A549 (cell line): Measurements from ENCODE around the gene RIOX2. TPM values are rescaled to one million over a fixed set of nuclear protein-coding genes. Genes with fewer than 3 reads are reported as not detected.

Experiments used
- ATAC-seq, 2 experiments: fragments of 200-7000 bp in 1 of 2; fragments of >200 bp in 1 of 2; cut with Nextera tagmentation in 1 of 2; cut with Tn5 transposase in 1 of 2; 3 replicates each; pipeline versions ENCODE4 v1.8.0 to v1.9.1; 2018 to 2020; ENCODE audit warnings: mild to moderate bottlenecking in 1 of 2, moderate library complexity in 1 of 2
- CTCF ChIA-PET: fragments of 300-600 bp; sonication (Branson Sonifier 250); formaldehyde crosslinking; extraction: SDS; loops from one replicate; lab custom pipeline; 2021; ENCODE audit warnings: antibody characterized with exemption, inconsistent platforms; lab: Yijun Ruan, JAX
- POLR2A ChIA-PET: fragments of 350-600 bp; formaldehyde crosslinking; extraction: SDS; loops from one replicate; lab custom pipeline; 2021; ENCODE audit warnings: antibody characterized with exemption, inconsistent platforms; lab: Yijun Ruan, JAX
- DNase-seq, 2 experiments: peaks; one replicate each; pipeline versions ENCODE4 v3.0.0 to v3.0.0-alpha.2; 2011 to 2016; ENCODE audit warnings: low read depth in 1 of 2, low spot score in 1 of 2
- FAIRE-seq: peaks from 2 replicates; lab custom pipeline; 2011; peaks lifted over from hg19 to GRCh38; lab: Jason Lieb, UNC
- H3K27ac ChIP-seq, 2 experiments: fragments of >200 bp; sonication (Bioruptor Twin); formaldehyde crosslinking; 3 replicates each; pipeline ENCODE4 v1.5.1; 2016 to 2017
- H3K4me1 ChIP-seq: fragments of >200 bp; sonication (Bioruptor Twin); formaldehyde crosslinking; 3 replicates; pipeline ENCODE4 v1.6.1; 2016
- H3K4me2 ChIP-seq: fragments of >200 bp; sonication (Bioruptor Twin); formaldehyde crosslinking; 3 replicates; pipeline ENCODE4 v1.6.1; 2016
- H3K4me3 ChIP-seq: fragments of >200 bp; sonication (Bioruptor Twin); formaldehyde crosslinking; 3 replicates; pipeline ENCODE4 v1.5.1; 2016
- H3K9me3 ChIP-seq: fragments of >200 bp; sonication (Bioruptor Twin); formaldehyde crosslinking; 3 replicates; pipeline ENCODE4 v1.6.1; 2016
- EP300 ChIP-seq, 2 experiments: fragments of >200 bp; sonication (Bioruptor Twin); formaldehyde crosslinking; IDR thresholded peaks; 2 replicates in 1 of 2; 3 replicates in 1 of 2; pipeline ENCODE4 v1.6.1; 2016 to 2017
- ESRRA ChIP-seq: fragments of 150-350 bp; IDR thresholded peaks from 2 replicates; pipeline ENCODE4 v1.6.1; 2014; ENCODE audit warnings: mild to moderate bottlenecking, low read length, borderline replicate concordance
- JUN ChIP-seq, 2 experiments: fragments of >200 bp; sonication (Bioruptor Twin); formaldehyde crosslinking; IDR thresholded peaks; 2 replicates in 1 of 2; 3 replicates in 1 of 2; pipeline ENCODE4 v1.6.1; 2016 to 2017
- JUNB ChIP-seq: fragments of >200 bp; sonication (Bioruptor Twin); formaldehyde crosslinking; IDR thresholded peaks from 2 replicates; pipeline ENCODE4 v1.6.1; 2016
- KDM1A ChIP-seq: fragments of 200-600 bp; sonication (generic); IDR thresholded peaks from 2 replicates; pipeline ENCODE4 v1.6.1; 2016; ENCODE audit warnings: low read depth, mild to moderate bottlenecking
- MAFK ChIP-seq: fragments of 450-650 bp; IDR thresholded peaks from 2 replicates; pipeline ENCODE4 v1.6.1; 2014; ENCODE audit not compliant: partially characterized antibody
- MAZ ChIP-seq: fragments of 150-350 bp; IDR thresholded peaks from 2 replicates; pipeline ENCODE4 v1.6.1; 2014; ENCODE audit warnings: antibody characterized with exemption, low read depth, low read length, borderline replicate concordance
- NFE2L2 ChIP-seq: fragments of 150-350 bp; conservative IDR thresholded peaks from 2 replicates; pipeline ENCODE4 v1.6.1; 2014; ENCODE audit warnings: low read length
- NPAS2 ChIP-seq: fragments of 250-450 bp; sonication (Bioruptor Pico); IDR thresholded peaks from 2 replicates; pipeline ENCODE4 v1.8.0; 2022; ENCODE audit warnings: mild to moderate bottlenecking, moderate library complexity, borderline replicate concordance
- NR3C1 ChIP-seq: fragments of >200 bp; sonication (Bioruptor Twin); formaldehyde crosslinking; IDR thresholded peaks from 3 replicates; pipeline ENCODE4 v1.6.1; 2017
- SMC3 ChIP-seq: fragments of >200 bp; sonication (Bioruptor Twin); formaldehyde crosslinking; IDR thresholded peaks from 3 replicates; pipeline ENCODE4 v1.6.1; 2018; ENCODE audit warnings: inconsistent platforms
- ZFP36 ChIP-seq: fragments of 450-650 bp; IDR thresholded peaks from 2 replicates; pipeline ENCODE4 v1.6.1; 2014; ENCODE audit warnings: borderline replicate concordance; ENCODE audit not compliant: partially characterized antibody
- ZNF302 ChIP-seq: fragments of 250-450 bp; sonication (Bioruptor Pico); IDR thresholded peaks from 2 replicates; pipeline ENCODE4 v1.9.0; 2021; ENCODE audit warnings: inconsistent platforms, mild to moderate bottlenecking, moderate library complexity
- WGBS: methylation state at CpG from one replicate; pipeline ENCODE4 v1.1.6; 2017; ENCODE audit errors: missing lambda C conversion rate; 5-methylcytosine and 5-hydroxymethylcytosine counted together
- polyA plus RNA-seq, 4 experiments: library from polyadenylated mRNA; depleted of rRNA in 3 of 4; stranded (reverse); fragments of >200 nt; fragmentation: RNase III in 1 of 4; extraction: RNeasy Plus Mini Kit Qiagen cat#74134 plus additional on column Dnase treatment in 1 of 4; gene quantifications; 2 replicates in 3 of 4; 3 replicates in 1 of 4; pipeline ENCODE4 v1.2.3, GENCODE V29; 2011 to 2017
- TF ChIP-seq, protein P1 (sequence below): fragments of 200-600 bp; sonication (generic); IDR thresholded peaks from 2 replicates; pipeline ENCODE4 v1.6.1; 2016; ENCODE audit warnings: antibody characterized with exemption, mild to moderate bottlenecking, moderate library complexity
- TF ChIP-seq, protein P2 (sequence below): fragments of 250-450 bp; sonication (Bioruptor Pico); IDR thresholded peaks from 2 replicates; pipeline ENCODE4 v1.5.0; 2021; ENCODE audit warnings: mild to moderate bottlenecking, moderate library complexity, borderline replicate concordance
- TF ChIP-seq, protein P3 (sequence below): fragments of 150-350 bp; IDR thresholded peaks from 2 replicates; pipeline ENCODE4 v1.6.1; 2014; ENCODE audit warnings: low read depth, mild to moderate bottlenecking, low read length
- TF ChIP-seq, protein P4 (sequence below): IDR thresholded peaks from 2 replicates; pipeline ENCODE4 v1.6.1; 2012
- TF ChIP-seq, protein P5 (sequence below): fragments of 450-650 bp; IDR thresholded peaks from 2 replicates; pipeline ENCODE4 v1.6.1; 2014; ENCODE audit warnings: antibody characterized with exemption

The RIOX2 gene
- polyA plus RNA-seq, 2 of the 4 experiments (the other 2 are of a cell fraction) = 34.1 to 49.6 TPM

DNA sequence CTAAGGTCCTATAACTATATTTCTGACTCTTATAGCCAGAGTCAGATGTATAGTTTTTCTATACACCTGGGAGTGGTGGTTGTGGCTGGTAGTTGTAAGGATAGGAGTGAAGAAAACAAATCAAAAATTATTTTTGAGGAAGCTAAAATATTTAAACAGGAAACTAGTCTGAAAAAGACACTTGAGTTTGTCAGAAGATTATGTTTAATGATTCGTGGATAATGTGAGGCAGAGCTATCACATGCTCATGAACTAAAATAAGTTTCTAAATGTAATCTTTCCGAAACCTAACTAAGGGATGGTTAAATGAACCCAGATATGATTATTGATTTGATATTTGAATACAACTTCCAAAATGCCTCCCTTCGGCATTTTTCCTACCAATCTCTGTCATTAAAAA, 32.5 kb upstream of the RIOX2 start:
- TF ChIP-seq, protein P1, sequence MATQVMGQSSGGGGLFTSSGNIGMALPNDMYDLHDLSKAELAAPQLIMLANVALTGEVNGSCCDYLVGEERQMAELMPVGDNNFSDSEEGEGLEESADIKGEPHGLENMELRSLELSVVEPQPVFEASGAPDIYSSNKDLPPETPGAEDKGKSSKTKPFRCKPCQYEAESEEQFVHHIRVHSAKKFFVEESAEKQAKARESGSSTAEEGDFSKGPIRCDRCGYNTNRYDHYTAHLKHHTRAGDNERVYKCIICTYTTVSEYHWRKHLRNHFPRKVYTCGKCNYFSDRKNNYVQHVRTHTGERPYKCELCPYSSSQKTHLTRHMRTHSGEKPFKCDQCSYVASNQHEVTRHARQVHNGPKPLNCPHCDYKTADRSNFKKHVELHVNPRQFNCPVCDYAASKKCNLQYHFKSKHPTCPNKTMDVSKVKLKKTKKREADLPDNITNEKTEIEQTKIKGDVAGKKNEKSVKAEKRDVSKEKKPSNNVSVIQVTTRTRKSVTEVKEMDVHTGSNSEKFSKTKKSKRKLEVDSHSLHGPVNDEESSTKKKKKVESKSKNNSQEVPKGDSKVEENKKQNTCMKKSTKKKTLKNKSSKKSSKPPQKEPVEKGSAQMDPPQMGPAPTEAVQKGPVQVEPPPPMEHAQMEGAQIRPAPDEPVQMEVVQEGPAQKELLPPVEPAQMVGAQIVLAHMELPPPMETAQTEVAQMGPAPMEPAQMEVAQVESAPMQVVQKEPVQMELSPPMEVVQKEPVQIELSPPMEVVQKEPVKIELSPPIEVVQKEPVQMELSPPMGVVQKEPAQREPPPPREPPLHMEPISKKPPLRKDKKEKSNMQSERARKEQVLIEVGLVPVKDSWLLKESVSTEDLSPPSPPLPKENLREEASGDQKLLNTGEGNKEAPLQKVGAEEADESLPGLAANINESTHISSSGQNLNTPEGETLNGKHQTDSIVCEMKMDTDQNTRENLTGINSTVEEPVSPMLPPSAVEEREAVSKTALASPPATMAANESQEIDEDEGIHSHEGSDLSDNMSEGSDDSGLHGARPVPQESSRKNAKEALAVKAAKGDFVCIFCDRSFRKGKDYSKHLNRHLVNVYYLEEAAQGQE = no peak
- TF ChIP-seq JUN (IDR thresholded peaks at IDR 0.05) (no peak), NFE2L2 (no peak), MAFK (no peak), KDM1A (no peak), NR3C1 (no peak), ESRRA (no peak), SMC3 (no peak), JUNB (no peak), ZNF302 (CRISPR knock-in tag) (no peak), NPAS2 (CRISPR knock-in tag) (no peak), EP300 (IDR thresholded peaks at IDR 0.05) (no peak)
- TF ChIP-seq, protein P2, sequence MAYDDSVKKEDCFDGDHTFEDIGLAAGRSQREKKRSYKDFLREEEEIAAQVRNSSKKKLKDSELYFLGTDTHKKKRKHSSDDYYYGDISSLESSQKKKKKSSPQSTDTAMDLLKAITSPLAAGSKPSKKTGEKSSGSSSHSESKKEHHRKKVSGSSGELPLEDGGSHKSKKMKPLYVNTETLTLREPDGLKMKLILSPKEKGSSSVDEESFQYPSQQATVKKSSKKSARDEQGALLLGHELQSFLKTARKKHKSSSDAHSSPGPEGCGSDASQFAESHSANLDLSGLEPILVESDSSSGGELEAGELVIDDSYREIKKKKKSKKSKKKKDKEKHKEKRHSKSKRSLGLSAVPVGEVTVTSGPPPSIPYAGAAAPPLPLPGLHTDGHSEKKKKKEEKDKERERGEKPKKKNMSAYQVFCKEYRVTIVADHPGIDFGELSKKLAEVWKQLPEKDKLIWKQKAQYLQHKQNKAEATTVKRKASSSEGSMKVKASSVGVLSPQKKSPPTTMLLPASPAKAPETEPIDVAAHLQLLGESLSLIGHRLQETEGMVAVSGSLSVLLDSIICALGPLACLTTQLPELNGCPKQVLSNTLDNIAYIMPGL = no peak
- TF ChIP-seq, protein P3, sequence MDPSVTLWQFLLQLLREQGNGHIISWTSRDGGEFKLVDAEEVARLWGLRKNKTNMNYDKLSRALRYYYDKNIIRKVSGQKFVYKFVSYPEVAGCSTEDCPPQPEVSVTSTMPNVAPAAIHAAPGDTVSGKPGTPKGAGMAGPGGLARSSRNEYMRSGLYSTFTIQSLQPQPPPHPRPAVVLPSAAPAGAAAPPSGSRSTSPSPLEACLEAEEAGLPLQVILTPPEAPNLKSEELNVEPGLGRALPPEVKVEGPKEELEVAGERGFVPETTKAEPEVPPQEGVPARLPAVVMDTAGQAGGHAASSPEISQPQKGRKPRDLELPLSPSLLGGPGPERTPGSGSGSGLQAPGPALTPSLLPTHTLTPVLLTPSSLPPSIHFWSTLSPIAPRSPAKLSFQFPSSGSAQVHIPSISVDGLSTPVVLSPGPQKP = no peak
- TF ChIP-seq, protein P4, sequence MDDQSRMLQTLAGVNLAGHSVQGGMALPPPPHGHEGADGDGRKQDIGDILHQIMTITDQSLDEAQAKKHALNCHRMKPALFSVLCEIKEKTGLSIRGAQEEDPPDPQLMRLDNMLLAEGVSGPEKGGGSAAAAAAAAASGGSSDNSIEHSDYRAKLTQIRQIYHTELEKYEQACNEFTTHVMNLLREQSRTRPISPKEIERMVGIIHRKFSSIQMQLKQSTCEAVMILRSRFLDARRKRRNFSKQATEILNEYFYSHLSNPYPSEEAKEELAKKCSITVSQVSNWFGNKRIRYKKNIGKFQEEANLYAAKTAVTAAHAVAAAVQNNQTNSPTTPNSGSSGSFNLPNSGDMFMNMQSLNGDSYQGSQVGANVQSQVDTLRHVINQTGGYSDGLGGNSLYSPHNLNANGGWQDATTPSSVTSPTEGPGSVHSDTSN = no peak
- TF ChIP-seq, protein P5, sequence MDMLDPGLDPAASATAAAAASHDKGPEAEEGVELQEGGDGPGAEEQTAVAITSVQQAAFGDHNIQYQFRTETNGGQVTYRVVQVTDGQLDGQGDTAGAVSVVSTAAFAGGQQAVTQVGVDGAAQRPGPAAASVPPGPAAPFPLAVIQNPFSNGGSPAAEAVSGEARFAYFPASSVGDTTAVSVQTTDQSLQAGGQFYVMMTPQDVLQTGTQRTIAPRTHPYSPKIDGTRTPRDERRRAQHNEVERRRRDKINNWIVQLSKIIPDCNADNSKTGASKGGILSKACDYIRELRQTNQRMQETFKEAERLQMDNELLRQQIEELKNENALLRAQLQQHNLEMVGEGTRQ = no peak
- TF ChIP-seq, all 56 proteins: peak for 0
- H3K4me1 ChIP-seq = no peaks in the 10 kb centered on the region
- H3K4me2 ChIP-seq = no peak overlapping the region
- H3K9me3 ChIP-seq = no peaks in the 10 kb centered on the region
- no peak overlapping the region for H3K4me3 ChIP-seq
- DNase-seq = no peak
- POLR2A ChIA-PET = no interaction called here
- ATAC-seq = no peak
- H3K27ac ChIP-seq = no peak overlapping the region
- 72% methylated on average over 3 of the region's 3 CpGs for WGBS
- no peak for FAIRE-seq
- CTCF ChIA-PET = interaction anchor here (0.6 to 1.0 kb wide), 2 partner anchors 18 to 365 kb away, joined by 3 to 5 read pairs; no protein-coding TSS in a partner anchor

DNA sequence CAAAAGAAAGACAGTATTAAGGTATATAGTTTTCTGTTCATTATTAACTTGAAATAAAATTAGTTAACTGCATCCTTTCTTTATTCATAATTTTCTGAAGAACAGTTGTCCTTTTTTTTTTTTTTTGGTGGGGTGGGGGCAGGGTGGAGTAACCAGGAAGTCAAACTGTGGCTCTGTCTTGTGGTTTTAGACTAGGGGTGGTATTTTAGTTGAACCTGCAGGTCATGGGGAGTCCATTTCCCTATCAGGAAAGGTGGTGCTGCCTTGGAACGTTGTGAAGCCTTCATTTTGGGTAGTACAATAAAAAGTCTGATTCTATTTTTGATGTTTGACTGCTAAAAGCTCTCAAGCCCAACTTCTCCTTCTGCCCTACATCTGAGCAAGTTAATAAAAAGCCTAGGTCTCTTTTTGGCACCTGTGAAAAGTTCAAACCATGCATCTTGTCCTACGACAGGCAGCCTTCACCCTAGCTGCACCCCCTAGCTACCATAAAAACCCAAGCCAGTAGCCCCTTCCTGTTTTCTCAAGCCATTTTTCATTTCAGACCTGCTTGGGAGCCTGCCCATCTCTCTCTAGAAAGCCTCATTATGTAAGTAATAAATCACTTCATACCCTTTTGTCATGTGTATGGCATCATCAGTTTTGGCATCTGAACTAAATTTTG, 31.2 kb upstream of the RIOX2 start:
- H3K4me2 ChIP-seq = no peak overlapping the region
- no peak overlapping the region for H3K4me3 ChIP-seq
- CTCF ChIA-PET = interaction anchor here (1.0 to 1.4 kb wide), 2 partner anchors 11 to 20 kb away, joined by 4 to 5 read pairs; no protein-coding TSS in a partner anchor
- TF ChIP-seq MAZ (no peak), ZFP36 (no peak)
- H3K4me1 ChIP-seq = no peaks in the 10 kb centered on the region
- H3K27ac ChIP-seq = no peak overlapping the region
- POLR2A ChIA-PET = no interaction called here
- no peak for DNase-seq
- no peak for ATAC-seq
- no peak for FAIRE-seq
- WGBS = 48% methylated on average over 2 of the region's 2 CpGs
- H3K9me3 ChIP-seq = no peaks in the 10 kb centered on the region
